ENCODE data around the gene CHIA.
"Not testable (repeated sequence)": the region's sequence is repeated elsewhere in the genome, so short reads cannot be mapped to it uniquely, and the experiment has no call there.

CHIA gene

GRCh38 chr1:111320066-111320879, 29.6 kb downstream of the CHIA start:
- Histone ChIP-seq H3K9me3 (no peaks in the 10 kb centered on the region), H3K4me1 (no peaks in the 10 kb centered on the region), H3K4me3 (ENCODE audit: low read depth, low read length) (no peak overlapping the region), H3K27me3 (0 out of 2 replicates have a peak, but pooled peaks cover 7% of the 10 kb centered on the region), H3K36me3 (no peaks in the 10 kb centered on the region)
- TF ChIP-seq, protein P1, sequence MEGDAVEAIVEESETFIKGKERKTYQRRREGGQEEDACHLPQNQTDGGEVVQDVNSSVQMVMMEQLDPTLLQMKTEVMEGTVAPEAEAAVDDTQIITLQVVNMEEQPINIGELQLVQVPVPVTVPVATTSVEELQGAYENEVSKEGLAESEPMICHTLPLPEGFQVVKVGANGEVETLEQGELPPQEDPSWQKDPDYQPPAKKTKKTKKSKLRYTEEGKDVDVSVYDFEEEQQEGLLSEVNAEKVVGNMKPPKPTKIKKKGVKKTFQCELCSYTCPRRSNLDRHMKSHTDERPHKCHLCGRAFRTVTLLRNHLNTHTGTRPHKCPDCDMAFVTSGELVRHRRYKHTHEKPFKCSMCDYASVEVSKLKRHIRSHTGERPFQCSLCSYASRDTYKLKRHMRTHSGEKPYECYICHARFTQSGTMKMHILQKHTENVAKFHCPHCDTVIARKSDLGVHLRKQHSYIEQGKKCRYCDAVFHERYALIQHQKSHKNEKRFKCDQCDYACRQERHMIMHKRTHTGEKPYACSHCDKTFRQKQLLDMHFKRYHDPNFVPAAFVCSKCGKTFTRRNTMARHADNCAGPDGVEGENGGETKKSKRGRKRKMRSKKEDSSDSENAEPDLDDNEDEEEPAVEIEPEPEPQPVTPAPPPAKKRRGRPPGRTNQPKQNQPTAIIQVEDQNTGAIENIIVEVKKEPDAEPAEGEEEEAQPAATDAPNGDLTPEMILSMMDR (IDR thresholded peaks at IDR 0.05; ENCODE audit: low read depth, low read length): no peak
- no peak for DNase-seq

GRCh38 chr1:111323231-111323630, 32.6 kb downstream of the CHIA start:
- DNase-seq: no peak
- Histone ChIP-seq H3K4me3 (ENCODE audit: low read depth, low read length) (no peak overlapping the region), H3K9me3 (no peaks in the 10 kb centered on the region), H3K36me3 (no peaks in the 10 kb centered on the region), H3K27me3 (0 out of 2 replicates have a peak, but pooled peaks cover 12% of the 10 kb centered on the region), H3K4me1 (no peaks in the 10 kb centered on the region)
- TF ChIP-seq, protein P1 (IDR thresholded peaks at IDR 0.05; ENCODE audit: low read depth, low read length): no peak

- no peaks in the 10 kb centered on the region for H3K9me3 ChIP-seq
- TF ChIP-seq, protein P1 (IDR thresholded peaks at IDR 0.05; ENCODE audit: low read depth, low read length): no peak
- H3K27me3 ChIP-seq: no peaks in the 10 kb centered on the region
- no peak overlapping the region for H3K4me3 ChIP-seq (ENCODE audit: low read depth, low read length)
- no peaks in the 10 kb centered on the region for H3K4me1 ChIP-seq
- no peaks in the 10 kb centered on the region for H3K36me3 ChIP-seq
- DNase-seq: no peak
Observed at GRCh38 chr1:111332190-111332589, 41.5 kb downstream of the CHIA start.

GRCh38 chr1:111334169-111334568, 43.5 kb downstream of the CHIA start:
- Histone ChIP-seq H3K4me1 (no peaks in the 10 kb centered on the region), H3K36me3 (no peaks in the 10 kb centered on the region), H3K27me3 (no peaks in the 10 kb centered on the region), H3K9me3 (no peaks in the 10 kb centered on the region), H3K4me3 (ENCODE audit: low read depth, low read length) (no peak overlapping the region)
- TF ChIP-seq, protein P1 (IDR thresholded peaks at IDR 0.05; ENCODE audit: low read depth, low read length): peak; percentile 45
- DNase-seq: peak; percentile 15

- H3K27me3 ChIP-seq; H3K4me3 ChIP-seq (ENCODE audit: low read depth, low read length); H3K36me3 ChIP-seq; H3K4me1 ChIP-seq; DNase-seq; H3K9me3 ChIP-seq: not testable (repeated sequence)
Observed at GRCh38 chr1:111335214-111335877, 44.7 kb downstream of the CHIA start.

GRCh38 chr1:111338849-111339248, 48.2 kb downstream of the CHIA start:
- not testable (repeated sequence) for H3K27me3 ChIP-seq; DNase-seq; H3K36me3 ChIP-seq; H3K9me3 ChIP-seq; H3K4me1 ChIP-seq; H3K4me3 ChIP-seq (ENCODE audit: low read depth, low read length)
